ENCODE data around the gene ZNF91.
"Not testable (repeated sequence)": the region's sequence is repeated elsewhere in the genome, so short reads cannot be mapped to it uniquely, and the experiment has no call there.

Gene ZNF91

GRCh38 chr19:23321953-23322549 lies 73.2 kb downstream of the ZNF91 start:
- DNase-seq (ENCODE audit: extremely low spot score, insufficient read length, low read depth) (no peak), FAIRE-seq (no peak)

- FAIRE-seq; DNase-seq (ENCODE audit: extremely low spot score, insufficient read length, low read depth): not testable (repeated sequence)
Observed at GRCh38 chr19:23321403-23321802, 73.9 kb downstream of the ZNF91 start.

- FAIRE-seq; DNase-seq (ENCODE audit: extremely low spot score, insufficient read length, low read depth): not testable (repeated sequence)
Observed at GRCh38 chr19:23319571-23319970, 75.7 kb downstream of the ZNF91 start.

- not testable (repeated sequence) for FAIRE-seq; DNase-seq (ENCODE audit: extremely low spot score, insufficient read length, low read depth)
Observed at GRCh38 chr19:23318941-23319340, 76.3 kb downstream of the ZNF91 start.

- DNase-seq (ENCODE audit: extremely low spot score, insufficient read length, low read depth) (no peak), FAIRE-seq (no peak)
Observed at GRCh38 chr19:23318143-23318542, 77.1 kb downstream of the ZNF91 start.

GRCh38 chr19:23315286-23315685 lies 80.0 kb downstream of the ZNF91 start:
- DNase-seq (ENCODE audit: extremely low spot score, insufficient read length, low read depth) (no peak), FAIRE-seq (no peak)

GRCh38 chr19:23314505-23315251 lies 80.6 kb downstream of the ZNF91 start:
- FAIRE-seq: no peak

GRCh38 chr19:23313196-23313595 lies 82.1 kb downstream of the ZNF91 start:
- FAIRE-seq (no peak), DNase-seq (ENCODE audit: extremely low spot score, insufficient read length, low read depth) (no peak)

More at GRCh38 chr19:23314505-23315251, 80.6 kb downstream of the ZNF91 start:
- no peak for DNase-seq (ENCODE audit: extremely low spot score, insufficient read length, low read depth)

- no peak for FAIRE-seq
Observed at GRCh38 chr19:23312515-23312914, 82.8 kb downstream of the ZNF91 start.

GRCh38 chr19:23311551-23311950 lies 83.7 kb downstream of the ZNF91 start:
- FAIRE-seq (no peak), DNase-seq (ENCODE audit: extremely low spot score, insufficient read length, low read depth) (no peak)

More at GRCh38 chr19:23312515-23312914, 82.8 kb downstream of the ZNF91 start:
- DNase-seq (ENCODE audit: extremely low spot score, insufficient read length, low read depth): no peak

- DNase-seq (ENCODE audit: extremely low spot score, insufficient read length, low read depth) (no peak), FAIRE-seq (no peak)
Observed at GRCh38 chr19:23310729-23311211, 84.5 kb downstream of the ZNF91 start.

- FAIRE-seq: no peak
- DNase-seq (ENCODE audit: extremely low spot score, insufficient read length, low read depth): no peak
Observed at GRCh38 chr19:23309926-23310325, 85.3 kb downstream of the ZNF91 start.

- DNase-seq (ENCODE audit: extremely low spot score, insufficient read length, low read depth): no peak
- FAIRE-seq: no peak
Observed at GRCh38 chr19:23305555-23305954, 89.7 kb downstream of the ZNF91 start.

GRCh38 chr19:23304238-23304637 lies 91.0 kb downstream of the ZNF91 start:
- no peak for FAIRE-seq
- DNase-seq (ENCODE audit: extremely low spot score, insufficient read length, low read depth): no peak

GRCh38 chr19:23294141-23294540 lies 101.1 kb downstream of the ZNF91 start:
- no peak for DNase-seq (ENCODE audit: extremely low spot score, insufficient read length, low read depth)
- FAIRE-seq: no peak

GRCh38 chr19:23289966-23290365 lies 105.3 kb downstream of the ZNF91 start:
- DNase-seq (ENCODE audit: extremely low spot score, insufficient read length, low read depth); FAIRE-seq: not testable (repeated sequence)

Data from GM18507 (cell line).